Body of pancreas (tissue), 4 donors: ENCODE data around the gene KCNT2. TPM values are rescaled to one million over a fixed set of nuclear protein-coding genes. Genes with fewer than 3 reads are reported as not detected.

Experiments
- ATAC-seq: fragments of 150-250 bp; one replicate; pipeline ENCODE4 v1.9.1; 2016
- DNase-seq, 4 donors: peaks; one replicate each; pipeline ENCODE4 v3.0.0-alpha.2; 2019
- H3K27ac ChIP-seq, 4 donors: fragments of 200-600 bp; sonication (generic); 1 replicate in 3 of 4; 2 replicates in 1 of 4; pipeline versions ENCODE4 v1.5.1 to v1.6.1; 2016 to 2019; ENCODE audit warnings: mild to moderate bottlenecking in 1 of 4, mixed read lengths in 1 of 4, moderate library complexity in 1 of 4
- H3K27me3 ChIP-seq, 2 donors: fragments of 200-600 bp; sonication (generic); one replicate each; pipeline ENCODE4 v1.6.0; 2016; ENCODE audit warnings: mild to moderate bottlenecking in 1 of 2
- H3K36me3 ChIP-seq, 2 donors: fragments of 200-600 bp; sonication (generic); replicated peaks in 1 of 2; 2 replicates each; pipeline ENCODE4 v1.5.1; 2016; ENCODE audit warnings: low read depth in 2 of 2; ENCODE audit not compliant: insufficient read depth in 1 of 2
- H3K4me1 ChIP-seq: fragments of 200-600 bp; sonication (generic); one replicate; pipeline ENCODE4 v1.6.0; 2016
- H3K4me3 ChIP-seq, 2 donors: fragments of 200-600 bp; sonication (generic); 1 replicate in 1 of 2; 2 replicates in 1 of 2; pipeline ENCODE4 v1.5.1; 2016 to 2019
- H3K9me3 ChIP-seq, 3 donors: fragments of 200-600 bp; sonication (generic); 1 replicate in 2 of 3; 2 replicates in 1 of 3; pipeline ENCODE4 v1.5.1; 2016
- CTCF ChIP-seq, 7 experiments: fragments of 450-650 bp in 4 of 7; fragments of 200-600 bp in 3 of 7; sonication (generic) in 3 of 7; IDR thresholded peaks; one replicate each; pipeline ENCODE4 v1.5.1; 2016 to 2019; ENCODE audit warnings: antibody characterized with exemption in 7 of 7
- POLR2A ChIP-seq, 3 donors: fragments of 450-650 bp; IDR thresholded peaks; one replicate each; pipeline ENCODE4 v1.6.1; 2016; ENCODE audit warnings: antibody characterized with exemption in 3 of 3, mild to moderate bottlenecking in 2 of 3
- WGBS, 2 donors: methylation state at CpG; one replicate each; pipeline ENCODE4 v1.1.5; 2017; 5-methylcytosine and 5-hydroxymethylcytosine counted together
- intact Hi-C: fragments of 100-400 bp; cut with DNase I; formaldehyde crosslinking; loops from one replicate; pipeline ENCODE4 v1.15.1; 2023
- total RNA-seq, 2 donors: library from RNA; depleted of rRNA; stranded (reverse); fragments of >200 nt; gene quantifications; one replicate each; pipeline ENCODE4 v1.1.0, GENCODE V29; 2016

KCNT2 gene
- total RNA-seq, 2 donors from 2014 or later: 0.78 to 0.99 TPM

- no peak overlapping the region for H3K27ac ChIP-seq
- H3K9me3 ChIP-seq: no peaks in the 10 kb centered on the region
- H3K4me1 ChIP-seq: peaks cover 5% of the 10 kb centered on the region
- no peaks in the 10 kb centered on the region for H3K36me3 ChIP-seq
- H3K27me3 ChIP-seq: no peaks in the 10 kb centered on the region
- TF ChIP-seq CTCF (IDR thresholded peaks at IDR 0.05): no peak
- no peak for TF ChIP-seq POLR2A (IDR thresholded peaks at IDR 0.05)
- H3K4me3 ChIP-seq: no peak overlapping the region
- 87 to 93% methylated on average over 2 of the region's 2 CpGs for WGBS, 2 donors
- intact Hi-C loops: no loop called here
- no peak for ATAC-seq
- no peak for DNase-seq
These were observed 153.4 kb downstream of the KCNT2 start for GRCh38 chr1:196454792-196455191.

GRCh38 chr1:196451103-196451502 lies 157.1 kb downstream of the KCNT2 start:
- DNase-seq: no peak
- Histone ChIP-seq H3K9me3 (no peaks in the 10 kb centered on the region), H3K27ac (no peak overlapping the region), H3K27me3 (no peaks in the 10 kb centered on the region), H3K36me3 (no peaks in the 10 kb centered on the region), H3K4me1 (no peaks in the 10 kb centered on the region), H3K4me3 (no peak overlapping the region)
- no peak for ATAC-seq
- intact Hi-C loops: no loop called here
- TF ChIP-seq CTCF (IDR thresholded peaks at IDR 0.05) (no peak), POLR2A (IDR thresholded peaks at IDR 0.05) (no peak)
- 86 to 91% methylated on average over 5 of the region's 5 CpGs for WGBS, 2 donors

- DNase-seq: no peak
- TF ChIP-seq CTCF (IDR thresholded peaks at IDR 0.05) (no peak), POLR2A (IDR thresholded peaks at IDR 0.05) (no peak)
- intact Hi-C loops: no loop called here
- Histone ChIP-seq H3K9me3 (no peaks in the 10 kb centered on the region), H3K36me3 (no peaks in the 10 kb centered on the region), H3K27me3 (no peaks in the 10 kb centered on the region), H3K4me1 (no peaks in the 10 kb centered on the region), H3K4me3 (no peak overlapping the region), H3K27ac (no peak overlapping the region)
- 39 to 47% methylated on average over 4 of the region's 4 CpGs for WGBS, 2 donors
- no peak for ATAC-seq
These were observed 157.8 kb downstream of the KCNT2 start for GRCh38 chr1:196450143-196451095.

GRCh38 chr1:196449460-196449859 lies 158.8 kb downstream of the KCNT2 start:
- Histone ChIP-seq H3K9me3 (no peaks in the 10 kb centered on the region), H3K4me1 (no peaks in the 10 kb centered on the region), H3K4me3 (no peak overlapping the region), H3K27me3 (no peaks in the 10 kb centered on the region), H3K27ac (no peak overlapping the region), H3K36me3 (no peaks in the 10 kb centered on the region)
- intact Hi-C loops: no loop called here
- ATAC-seq: no peak
- DNase-seq: no peak
- TF ChIP-seq POLR2A (IDR thresholded peaks at IDR 0.05) (no peak), CTCF (IDR thresholded peaks at IDR 0.05) (no peak)

- ATAC-seq (no peak), DNase-seq (no peak)
- TF ChIP-seq POLR2A (IDR thresholded peaks at IDR 0.05) (no peak), CTCF (IDR thresholded peaks at IDR 0.05) (no peak)
- WGBS, 2 donors: 80 to 82% methylated on average over 1 of the region's 1 CpG
- no peaks in the 10 kb centered on the region for H3K9me3 ChIP-seq
- no peaks in the 10 kb centered on the region for H3K36me3 ChIP-seq
- intact Hi-C loops: no loop called here
- no peak overlapping the region for H3K27ac ChIP-seq
- H3K4me3 ChIP-seq: no peak overlapping the region
- no peaks in the 10 kb centered on the region for H3K27me3 ChIP-seq
- H3K4me1 ChIP-seq: no peaks in the 10 kb centered on the region
These were observed 162.5 kb downstream of the KCNT2 start for GRCh38 chr1:196445775-196446174.
